K562 (cell line): ENCODE results near the gene ILF2. TPM values are rescaled to one million over a fixed set of nuclear protein-coding genes. Genes with fewer than 3 reads are reported as not detected.

Source experiments
- ARID2 ChIP-seq: fragments of 450-650 bp; IDR thresholded peaks from 2 replicates; pipeline ENCODE4 v1.6.1; 2017; ENCODE audit warnings: antibody characterized with exemption, mild to moderate bottlenecking
- ASH1L ChIP-seq: fragments of 450-650 bp; IDR thresholded peaks from 2 replicates; pipeline ENCODE4 v1.6.1; 2018; ENCODE audit warnings: borderline replicate concordance, mild to moderate bottlenecking, low read depth; ENCODE audit not compliant: partially characterized antibody
- ATF1 ChIP-seq, 2 experiments: fragments of 450-650 bp in 1 of 2; IDR thresholded peaks; 2 replicates each; pipeline ENCODE4 v1.6.1; 2016; ENCODE audit warnings: missing compliant biosample characterization in 1 of 2, missing genetic modification characterization in 1 of 2
- CEBPB ChIP-seq: fragments of 450-650 bp; IDR thresholded peaks from 2 replicates; pipeline ENCODE4 v1.6.1; 2016; ENCODE audit warnings: missing genetic modification characterization, missing compliant biosample characterization
- DACH1 ChIP-seq: fragments of 450-650 bp; IDR thresholded peaks from 2 replicates; pipeline ENCODE4 v1.6.1; 2018; ENCODE audit not compliant: partially characterized antibody
- E2F1 ChIP-seq: sonication (generic); formaldehyde crosslinking; IDR thresholded peaks from 2 replicates; pipeline ENCODE4 v1.8.1; 2023; ENCODE audit warnings: mild to moderate bottlenecking, missing genetic modification reagents, moderate library complexity
- E2F6 ChIP-seq, 2 experiments: IDR thresholded peaks; 2 replicates each; pipeline ENCODE4 v1.6.1; 2011; ENCODE audit warnings: borderline replicate concordance in 1 of 2, control low read depth in 1 of 2, low read depth in 1 of 2, low read length in 1 of 2, mild to moderate bottlenecking in 1 of 2, mixed read lengths in 1 of 2, moderate library complexity in 1 of 2; ENCODE audit not compliant: insufficient read depth in 1 of 2, insufficient read length in 1 of 2, poor library complexity in 1 of 2, severe bottlenecking in 1 of 2; ENCODE audit errors: extremely low read depth in 1 of 2
- HBP1 ChIP-seq: fragments of 450-650 bp; formaldehyde crosslinking; IDR thresholded peaks from 2 replicates; pipeline ENCODE4 v1.4.0; 2022; ENCODE audit warnings: missing genetic modification characterization
- HDAC1 ChIP-seq, 2 experiments: fragments of 450-650 bp; IDR thresholded peaks; 2 replicates each; pipeline ENCODE4 v1.6.1; 2016 to 2017; ENCODE audit warnings: inconsistent platforms in 1 of 2, mild to moderate bottlenecking in 1 of 2, moderate library complexity in 1 of 2
- MECOM ChIP-seq: fragments of 250-450 bp; sonication (Bioruptor Pico); IDR thresholded peaks from 2 replicates; pipeline ENCODE4 v1.8.0; 2022; ENCODE audit warnings: inconsistent platforms
- PRMT5 ChIP-seq: sonication (generic); formaldehyde crosslinking; IDR thresholded peaks from 2 replicates; pipeline ENCODE4 v1.5.0; 2020; ENCODE audit warnings: missing genetic modification reagents
- PTRF ChIP-seq: fragments of 450-650 bp; IDR thresholded peaks from 2 replicates; pipeline ENCODE4 v1.6.1; 2016; ENCODE audit warnings: mild to moderate bottlenecking, missing genetic modification characterization, missing compliant biosample characterization
- RBFOX2 ChIP-seq: fragments of 200-400 bp; formaldehyde crosslinking; IDR thresholded peaks from 2 replicates; pipeline ENCODE4 v1.6.1; 2017; ENCODE audit warnings: low read depth, mild to moderate bottlenecking, low read length, moderate library complexity
- RBM17 ChIP-seq: fragments of 200-400 bp; formaldehyde crosslinking; IDR thresholded peaks from 2 replicates; pipeline ENCODE4 v1.6.1; 2017; ENCODE audit warnings: low read depth, mild to moderate bottlenecking, low read length, borderline replicate concordance
- RFX1 ChIP-seq: fragments of 450-650 bp; IDR thresholded peaks from 2 replicates; pipeline ENCODE4 v1.6.1; 2016; ENCODE audit warnings: mild to moderate bottlenecking, moderate library complexity
- SOX6 ChIP-seq: fragments of 450-650 bp; IDR thresholded peaks from 2 replicates; pipeline ENCODE4 v1.6.1; 2014; ENCODE audit warnings: mild to moderate bottlenecking
- STAT5A ChIP-seq: IDR thresholded peaks from 2 replicates; pipeline ENCODE4 v1.6.1; 2012; ENCODE audit warnings: low read length, inconsistent platforms, borderline replicate concordance
- TCFL5 ChIP-seq: fragments of 250-450 bp; sonication (Bioruptor Pico); conservative IDR thresholded peaks from 2 replicates; pipeline ENCODE4 v1.6.1; 2021; ENCODE audit warnings: mild to moderate bottlenecking, moderate library complexity, matching md5 sums
- YY1 ChIP-seq, 3 experiments: IDR thresholded peaks; 2 replicates each; pipeline ENCODE4 v1.6.1; 2011; ENCODE audit warnings: low read length in 2 of 3, mild to moderate bottlenecking in 2 of 3, moderate library complexity in 2 of 3, borderline replicate concordance in 1 of 3, control low read depth in 1 of 3, low read depth in 1 of 3; ENCODE audit not compliant: insufficient read depth in 3 of 3, insufficient replicate concordance in 2 of 3, control insufficient read depth in 1 of 3, insufficient read length in 1 of 3; ENCODE audit errors: extremely low read depth in 1 of 3
- ZFP1 ChIP-seq: fragments of 450-650 bp; formaldehyde crosslinking; IDR thresholded peaks from 2 replicates; pipeline ENCODE4 v1.4.0; 2020; ENCODE audit warnings: mild to moderate bottlenecking, mixed read lengths
- ZNF263 ChIP-seq: sonication (generic); formaldehyde crosslinking; IDR thresholded peaks from 2 replicates; pipeline ENCODE4 v1.8.0; 2022; ENCODE audit warnings: mild to moderate bottlenecking, missing genetic modification reagents, borderline replicate concordance
- polyA plus RNA-seq, 8 experiments: library from polyadenylated mRNA; depleted of rRNA in 4 of 8; stranded (reverse) in 5 of 8; unstranded in 3 of 8; fragments of >200 nt; fragmentation: Nextera tagmentation in 2 of 8; fragmentation: Illumina TruSeq in 1 of 8; extraction: Ambion mirVana in 2 of 8; extraction: Trizol in 1 of 8; gene quantifications; 2 replicates each; pipeline versions ENCODE4 v1.2.1 to v1.2.3, GENCODE V29; 2011 to 2014; ENCODE audit warnings: inconsistent platforms in 1 of 8, missing spikeins in 1 of 8
- total RNA-seq, 7 experiments: library from RNA; depleted of rRNA in 6 of 7; stranded (reverse); fragments of >200 nt in 6 of 7; fragmentation: Illumina TruSeq in 2 of 7; extraction: Trizol in 2 of 7; gene quantifications; 2 replicates each; pipeline versions ENCODE4 v1.2.1 to v1.2.3, GENCODE V29; 2011 to 2021; ENCODE audit warnings: low replicate concordance in 1 of 7
- TF ChIP-seq, protein P1 (sequence below): sonication (generic); formaldehyde crosslinking; IDR thresholded peaks from 2 replicates; pipeline ENCODE4 v1.9.0; 2022; ENCODE audit warnings: mild to moderate bottlenecking, missing genetic modification reagents

Gene ILF2
- total and polyA plus RNA-seq, 9 of the 15 experiments (the other 6 are each of a cell fraction or from before 2014, with no cell fraction given): 282 to 726 (median 474) TPM

GRCh38 chr1:153670859-153671627, at the start of gene ILF2 (continued):
- TF ChIP-seq YY1 (IDR thresholded peaks at IDR 0.05; ENCODE audit: borderline replicate concordance in 1 of 3, control insufficient read depth in 1 of 3, extremely low read depth in 1 of 3, insufficient read depth in 3 of 3, insufficient read length in 1 of 3, insufficient replicate concordance in 2 of 3, low read depth in 1 of 3, low read length in 2 of 3): peak; percentile 31 to 93 (median 85)
- TF ChIP-seq E2F1 (CRISPR knock-in tag): no peak
- TF ChIP-seq ASH1L: peak; percentile 97
- peak in 1 of 2 experiments; percentile 30 for TF ChIP-seq E2F6 (IDR thresholded peaks at IDR 0.05; ENCODE audit: borderline replicate concordance in 1 of 2, extremely low read depth in 1 of 2, insufficient read depth in 1 of 2, insufficient read length in 1 of 2, low read depth in 1 of 2, low read length in 1 of 2, poor library complexity in 1 of 2, severe bottlenecking in 1 of 2)
- no peak for TF ChIP-seq ZFP1 (CRISPR knock-in tag)
- TF ChIP-seq ZNF263 (CRISPR knock-in tag): no peak
- TF ChIP-seq RFX1: no peak; the same call in 1 of the 2 replicates
- peak; percentile 87 for TF ChIP-seq RBFOX2
- TF ChIP-seq HDAC1 (IDR thresholded peaks at IDR 0.05): peak; percentile 84 to 88
- TF ChIP-seq, protein P1, sequence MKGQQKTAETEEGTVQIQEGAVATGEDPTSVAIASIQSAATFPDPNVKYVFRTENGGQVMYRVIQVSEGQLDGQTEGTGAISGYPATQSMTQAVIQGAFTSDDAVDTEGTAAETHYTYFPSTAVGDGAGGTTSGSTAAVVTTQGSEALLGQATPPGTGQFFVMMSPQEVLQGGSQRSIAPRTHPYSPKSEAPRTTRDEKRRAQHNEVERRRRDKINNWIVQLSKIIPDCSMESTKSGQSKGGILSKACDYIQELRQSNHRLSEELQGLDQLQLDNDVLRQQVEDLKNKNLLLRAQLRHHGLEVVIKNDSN: no peak
- no peak for TF ChIP-seq DACH1
- no peak for TF ChIP-seq MECOM (CRISPR knock-in tag)
- no peak for TF ChIP-seq CEBPB
- no peak for TF ChIP-seq HBP1 (CRISPR knock-in tag)
- TF ChIP-seq PTRF: no peak
- no peak; the same call in 1 of the 2 replicates for TF ChIP-seq STAT5A
- no peak for TF ChIP-seq PRMT5 (CRISPR knock-in tag)
- no peak for TF ChIP-seq ARID2
- TF ChIP-seq TCFL5 (CRISPR knock-in tag): no peak
- 0 out of 2 replicates have a peak, but pooled peaks have one; percentile 51 for TF ChIP-seq SOX6
- TF ChIP-seq ATF1 (CRISPR knock-in tag; IDR thresholded peaks at IDR 0.05): no peak
- peak; percentile 97 for TF ChIP-seq ATF1 (tag; IDR thresholded peaks at IDR 0.05)
- no peak for TF ChIP-seq RBM17
